Fibroblast of lung (primary cell): ENCODE measurements around the gene IRAK1. TPM values are rescaled to one million over a fixed set of nuclear protein-coding genes. Genes with fewer than 3 reads are reported as not detected.

ENCODE experiments used
- DNase-seq, 2 donors: peaks; one replicate each; pipeline versions ENCODE4 v3.0.0 to v3.0.0-alpha.2; 2010; ENCODE audit warnings: low read depth in 2 of 2
- H2AFZ ChIP-seq: 2 replicates; pipeline ENCODE4 v1.5.1; 2012; ENCODE audit warnings: low read length, control low read depth, inconsistent platforms
- H3K27ac ChIP-seq: 2 replicates; pipeline ENCODE4 v1.5.1; 2011; ENCODE audit warnings: low read length, control low read depth; ENCODE audit not compliant: insufficient read depth
- H3K27me3 ChIP-seq: 2 replicates; pipeline ENCODE4 v1.5.1; 2011; ENCODE audit warnings: mild to moderate bottlenecking, low read length; ENCODE audit not compliant: control insufficient read depth, insufficient read depth
- H3K36me3 ChIP-seq: 2 replicates; pipeline ENCODE4 v1.5.1; 2011; ENCODE audit warnings: low read length; ENCODE audit not compliant: control insufficient read depth, insufficient read depth
- H3K4me1 ChIP-seq: 2 replicates; pipeline ENCODE4 v1.5.1; 2011; ENCODE audit warnings: low read length; ENCODE audit not compliant: control insufficient read depth, insufficient read depth; ENCODE audit errors: extremely low read depth
- H3K4me2 ChIP-seq: 2 replicates; pipeline ENCODE4 v1.5.1; 2011; ENCODE audit warnings: low read length, control low read depth; ENCODE audit not compliant: insufficient read depth; ENCODE audit errors: extremely low read depth
- H3K4me3 ChIP-seq, 4 experiments: fragments of 200-600 bp in 1 of 4; sonication (generic) in 1 of 4; replicated peaks in 1 of 4; 2 replicates each; pipeline ENCODE4 v1.5.1; 2011 to 2016; ENCODE audit warnings: low read length in 4 of 4, low read depth in 3 of 4, mild to moderate bottlenecking in 3 of 4, control low read depth in 2 of 4, inconsistent platforms in 1 of 4, mixed read lengths in 1 of 4; ENCODE audit not compliant: insufficient read depth in 1 of 4; ENCODE audit errors: control extremely low read depth in 1 of 4
- H3K79me2 ChIP-seq: 2 replicates; pipeline ENCODE4 v1.5.1; 2012; ENCODE audit warnings: mild to moderate bottlenecking, low read length, inconsistent platforms; ENCODE audit not compliant: control insufficient read depth, insufficient read depth
- H3K9ac ChIP-seq: 2 replicates; pipeline ENCODE4 v1.5.1; 2011; ENCODE audit warnings: mild to moderate bottlenecking, low read length, control low read depth; ENCODE audit not compliant: insufficient read depth
- H3K9me3 ChIP-seq: 2 replicates; pipeline ENCODE4 v1.5.1; 2012; ENCODE audit warnings: low read depth, low read length; ENCODE audit not compliant: control insufficient read depth, insufficient read depth
- H4K20me1 ChIP-seq: 2 replicates; pipeline ENCODE4 v1.5.1; 2011; ENCODE audit warnings: low read length; ENCODE audit not compliant: control insufficient read depth, insufficient read depth; ENCODE audit errors: extremely low read depth
- EZH2 ChIP-seq: IDR thresholded peaks from 2 replicates; pipeline ENCODE4 v1.5.1; 2012; ENCODE audit warnings: low read length, control low read depth, mild to moderate bottlenecking; ENCODE audit errors: missing control alignments
- polyA plus RNA-seq, 2 donors: library from polyadenylated mRNA; depleted of rRNA in 1 of 2; stranded (reverse) in 1 of 2; unstranded in 1 of 2; fragments of >200 nt; gene quantifications; 2 replicates each; pipeline ENCODE4 v1.2.1, GENCODE V29; 2011 to 2012; ENCODE audit warnings: missing spikeins in 1 of 2
- total RNA-seq: library from RNA; depleted of rRNA; stranded (reverse); fragments of >200 nt; gene quantifications from 2 replicates; pipeline ENCODE4 v1.2.1, GENCODE V29; 2014
- TF ChIP-seq, protein P1 (sequence below), 2 donors: IDR thresholded peaks in 1 of 2; conservative IDR thresholded peaks in 1 of 2; 1 replicate in 1 of 2; 2 replicates in 1 of 2; pipeline ENCODE4 v1.5.1; 2011 to 2012; ENCODE audit warnings: low read length in 2 of 2, control low read depth in 1 of 2, inconsistent platforms in 1 of 2, low read depth in 1 of 2, mild to moderate bottlenecking in 1 of 2

Gene IRAK1
- total and polyA plus RNA-seq, 2 donors (not counting 1 experiment from before 2014, with no cell fraction given): 25.9 to 65.9 TPM

DNA sequence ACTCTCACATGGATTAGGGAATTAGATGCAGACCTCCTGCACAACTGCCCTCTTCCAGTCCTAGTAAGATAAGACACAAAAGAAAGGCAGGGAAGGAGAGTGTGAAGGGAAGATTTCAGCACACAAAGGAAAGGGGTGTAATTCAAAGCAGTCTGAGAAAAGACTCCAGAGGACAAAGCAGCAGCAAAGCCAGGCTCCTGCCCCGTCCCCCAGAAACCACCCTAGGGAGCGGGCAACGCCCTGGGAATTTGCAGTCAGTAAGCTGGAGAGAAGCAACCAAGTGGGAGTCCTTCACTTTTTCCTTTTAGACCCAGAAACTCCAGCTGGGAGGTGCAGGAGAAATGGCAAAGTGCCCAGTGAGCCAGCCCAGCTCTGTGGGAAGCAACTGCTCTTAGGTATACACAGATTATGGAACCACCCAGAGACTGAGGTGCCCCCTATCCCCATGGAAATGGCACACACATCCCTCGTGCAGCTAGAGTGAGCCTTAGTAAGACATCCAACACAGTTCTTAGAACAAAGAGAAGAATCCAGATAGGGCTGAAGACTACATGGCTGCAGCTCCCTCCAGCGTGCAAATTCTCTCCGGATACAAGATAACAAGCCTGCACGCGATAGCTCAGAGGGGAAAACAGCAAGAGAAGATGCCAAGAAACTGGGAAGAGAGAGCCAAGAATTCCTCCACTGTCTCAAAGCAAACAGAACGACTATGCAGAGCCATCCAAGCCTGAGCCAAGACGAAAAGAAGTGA, 26.5 kb upstream of the IRAK1 start:
- Histone ChIP-seq H3K4me2 (no peak overlapping the region), H3K79me2 (peaks cover 24% of the 10 kb centered on the region), H2AFZ (no peak overlapping the region), H3K27me3 (no peaks in the 10 kb centered on the region), H4K20me1 (no peaks in the 10 kb centered on the region), H3K9me3 (no peaks in the 10 kb centered on the region), H3K4me1 (peaks cover 21% of the 10 kb centered on the region), H3K9ac (no peak overlapping the region), H3K36me3 (no peaks in the 10 kb centered on the region), H3K27ac (peak overlapping the region; percentile 48), H3K4me3 (peak overlapping the region in 1 of 4 experiments; percentile 17)
- peak; percentile 84 to 87 for DNase-seq
- TF ChIP-seq EZH2: no peak
- TF ChIP-seq, protein P1, sequence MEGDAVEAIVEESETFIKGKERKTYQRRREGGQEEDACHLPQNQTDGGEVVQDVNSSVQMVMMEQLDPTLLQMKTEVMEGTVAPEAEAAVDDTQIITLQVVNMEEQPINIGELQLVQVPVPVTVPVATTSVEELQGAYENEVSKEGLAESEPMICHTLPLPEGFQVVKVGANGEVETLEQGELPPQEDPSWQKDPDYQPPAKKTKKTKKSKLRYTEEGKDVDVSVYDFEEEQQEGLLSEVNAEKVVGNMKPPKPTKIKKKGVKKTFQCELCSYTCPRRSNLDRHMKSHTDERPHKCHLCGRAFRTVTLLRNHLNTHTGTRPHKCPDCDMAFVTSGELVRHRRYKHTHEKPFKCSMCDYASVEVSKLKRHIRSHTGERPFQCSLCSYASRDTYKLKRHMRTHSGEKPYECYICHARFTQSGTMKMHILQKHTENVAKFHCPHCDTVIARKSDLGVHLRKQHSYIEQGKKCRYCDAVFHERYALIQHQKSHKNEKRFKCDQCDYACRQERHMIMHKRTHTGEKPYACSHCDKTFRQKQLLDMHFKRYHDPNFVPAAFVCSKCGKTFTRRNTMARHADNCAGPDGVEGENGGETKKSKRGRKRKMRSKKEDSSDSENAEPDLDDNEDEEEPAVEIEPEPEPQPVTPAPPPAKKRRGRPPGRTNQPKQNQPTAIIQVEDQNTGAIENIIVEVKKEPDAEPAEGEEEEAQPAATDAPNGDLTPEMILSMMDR (conservative IDR thresholded peaks at IDR 0.05 in 1 of 2, IDR thresholded peaks at IDR 0.05 in 1 of 2; ENCODE audit: low read depth in 1 of 2, low read length in 2 of 2): peak; percentile 10 to 26

DNA sequence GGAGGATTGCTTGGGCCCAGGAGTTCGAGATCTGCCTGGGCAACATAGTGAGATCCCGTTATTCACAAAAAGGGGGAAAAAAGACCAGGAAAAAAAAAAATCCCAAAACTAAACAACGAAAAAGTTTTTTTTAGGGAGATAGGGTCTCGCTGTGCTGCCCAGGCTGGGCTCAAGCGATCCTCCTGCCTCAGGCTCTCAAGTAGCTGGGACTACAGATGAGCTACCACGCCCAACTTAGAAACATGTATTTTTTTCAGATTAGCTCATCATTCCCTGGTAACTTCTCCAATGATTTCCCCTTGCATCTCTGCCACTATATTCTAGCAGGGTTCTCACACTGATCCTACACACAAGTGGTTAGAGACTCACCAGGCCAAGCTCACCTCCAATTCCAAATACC, 24.4 kb upstream of the IRAK1 start:
- TF ChIP-seq, protein P1 (conservative IDR thresholded peaks at IDR 0.05 in 1 of 2, IDR thresholded peaks at IDR 0.05 in 1 of 2; ENCODE audit: low read depth in 1 of 2, low read length in 2 of 2): no peak
- TF ChIP-seq EZH2: no peak
- no peak overlapping the region for H3K9ac ChIP-seq

DNA sequence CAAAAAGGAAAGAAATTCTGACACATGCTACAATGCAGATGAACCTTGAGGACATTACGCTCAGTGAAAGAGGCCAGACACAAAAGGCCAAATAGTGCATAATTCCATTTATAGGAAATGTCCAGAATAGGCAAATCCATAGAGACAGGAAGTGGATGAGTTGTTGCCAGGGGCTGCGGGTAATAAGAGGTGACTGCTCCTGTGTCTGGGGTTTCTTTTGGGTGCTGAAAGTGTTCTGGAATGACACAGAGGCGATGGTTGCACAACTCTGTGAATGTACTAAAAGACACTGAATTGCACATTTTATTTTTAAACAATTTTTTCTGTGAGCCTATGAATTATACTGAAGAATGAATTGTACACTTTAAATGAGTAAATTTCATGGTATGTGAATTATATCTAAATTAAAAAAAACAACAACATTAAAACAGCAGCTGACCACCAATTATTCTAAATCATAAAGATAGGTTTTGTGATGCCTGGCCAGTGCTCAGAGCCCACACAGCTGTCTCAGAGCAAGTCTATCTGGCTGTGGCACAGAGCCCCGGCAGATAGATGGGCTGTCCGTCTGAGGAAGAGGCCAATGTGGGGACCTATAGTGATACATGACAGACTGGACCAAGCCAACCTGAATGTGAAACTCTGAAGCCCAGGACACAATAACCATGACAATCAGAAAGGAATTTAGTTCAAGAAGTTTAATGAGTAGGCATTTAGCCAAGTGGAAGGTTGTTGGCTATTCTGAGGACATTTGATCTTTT, 23.5 kb upstream of the IRAK1 start:
- peaks cover 23% of the 10 kb centered on the region for H3K4me1 ChIP-seq

More for the DNA sequence above, 24.4 kb upstream of the IRAK1 start:
- Histone ChIP-seq H3K79me2 (peaks cover 15% of the 10 kb centered on the region), H3K27me3 (no peaks in the 10 kb centered on the region), H3K36me3 (peaks cover 2% of the 10 kb centered on the region), H3K4me2 (no peak overlapping the region), H3K27ac (no peak overlapping the region), H4K20me1 (no peaks in the 10 kb centered on the region), H3K9me3 (no peaks in the 10 kb centered on the region), H2AFZ (no peak overlapping the region), H3K4me3 (no peak overlapping the region), H3K4me1 (peaks cover 23% of the 10 kb centered on the region)
- no peak for DNase-seq

More for the DNA sequence above, 23.5 kb upstream of the IRAK1 start:
- Histone ChIP-seq H4K20me1 (no peaks in the 10 kb centered on the region), H3K27ac (peak overlapping the region; percentile 54), H3K79me2 (peaks cover 17% of the 10 kb centered on the region), H3K27me3 (no peaks in the 10 kb centered on the region), H3K36me3 (peaks cover 2% of the 10 kb centered on the region), H3K9me3 (no peaks in the 10 kb centered on the region), H2AFZ (no peak overlapping the region), H3K9ac (no peak overlapping the region), H3K4me3 (no peak overlapping the region), H3K4me2 (no peak overlapping the region)
- TF ChIP-seq EZH2: no peak
- TF ChIP-seq, protein P1 (conservative IDR thresholded peaks at IDR 0.05 in 1 of 2, IDR thresholded peaks at IDR 0.05 in 1 of 2; ENCODE audit: low read depth in 1 of 2, low read length in 2 of 2): no peak
- DNase-seq: peak; percentile 66 to 74
